ENCODE measurements around the gene MITF. TPM values are rescaled to one million over a fixed set of nuclear protein-coding genes. Genes with fewer than 3 reads are reported as not detected.

MITF gene
- total and polyA plus RNA-seq, 12 donors = 15.1 to 101 (median 81.7) TPM

DNA sequence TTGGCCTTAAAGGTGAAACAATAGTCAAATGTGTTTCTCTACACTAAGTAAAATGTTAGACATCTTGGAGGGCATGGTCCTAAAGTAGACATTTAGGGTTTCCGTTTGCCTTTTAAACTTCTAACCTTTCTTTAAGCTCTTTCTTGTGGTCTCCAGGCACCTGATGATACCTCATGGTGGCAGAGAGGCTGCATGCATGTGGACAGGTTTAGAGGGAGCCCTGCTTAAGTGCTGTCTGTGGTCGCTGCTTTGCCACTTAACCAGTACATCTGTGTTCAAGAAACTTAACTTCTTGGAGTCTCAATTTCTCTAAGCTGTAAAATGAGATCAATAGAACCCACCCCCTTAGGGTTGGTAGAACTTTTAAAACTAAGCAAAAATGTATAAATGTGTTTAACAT, 6.2 kb downstream of the MITF start:
- no peak for DNase-seq
- H3K27me3 ChIP-seq = peaks cover 0 to 4% (median 0%) of the 10 kb centered on the region in 7 donors
- TF ChIP-seq, protein P1, sequence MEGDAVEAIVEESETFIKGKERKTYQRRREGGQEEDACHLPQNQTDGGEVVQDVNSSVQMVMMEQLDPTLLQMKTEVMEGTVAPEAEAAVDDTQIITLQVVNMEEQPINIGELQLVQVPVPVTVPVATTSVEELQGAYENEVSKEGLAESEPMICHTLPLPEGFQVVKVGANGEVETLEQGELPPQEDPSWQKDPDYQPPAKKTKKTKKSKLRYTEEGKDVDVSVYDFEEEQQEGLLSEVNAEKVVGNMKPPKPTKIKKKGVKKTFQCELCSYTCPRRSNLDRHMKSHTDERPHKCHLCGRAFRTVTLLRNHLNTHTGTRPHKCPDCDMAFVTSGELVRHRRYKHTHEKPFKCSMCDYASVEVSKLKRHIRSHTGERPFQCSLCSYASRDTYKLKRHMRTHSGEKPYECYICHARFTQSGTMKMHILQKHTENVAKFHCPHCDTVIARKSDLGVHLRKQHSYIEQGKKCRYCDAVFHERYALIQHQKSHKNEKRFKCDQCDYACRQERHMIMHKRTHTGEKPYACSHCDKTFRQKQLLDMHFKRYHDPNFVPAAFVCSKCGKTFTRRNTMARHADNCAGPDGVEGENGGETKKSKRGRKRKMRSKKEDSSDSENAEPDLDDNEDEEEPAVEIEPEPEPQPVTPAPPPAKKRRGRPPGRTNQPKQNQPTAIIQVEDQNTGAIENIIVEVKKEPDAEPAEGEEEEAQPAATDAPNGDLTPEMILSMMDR (IDR thresholded peaks at IDR 0.05) = no peak
- no peak for ATAC-seq
- H3K27ac ChIP-seq = peak overlapping the region in 3 of 10 donors; percentile 18 to 77 (median 19)
- intact Hi-C loops (cut with DNase I) = loop anchor here in 1 of 10 donors (5.0 kb wide), 1 partner anchor 42 kb away; no protein-coding TSS in a partner anchor
- peaks cover 3 to 98% (median 61%) of the 10 kb centered on the region in 9 donors for H3K4me1 ChIP-seq
- 72 to 80% methylated on average over 2 of the region's 2 CpGs for WGBS, 2 donors
- H3K36me3 ChIP-seq = no peaks in the 10 kb centered on the region
- H3K4me3 ChIP-seq = no peak overlapping the region
- no peaks in the 10 kb centered on the region for H3K9me3 ChIP-seq

DNA sequence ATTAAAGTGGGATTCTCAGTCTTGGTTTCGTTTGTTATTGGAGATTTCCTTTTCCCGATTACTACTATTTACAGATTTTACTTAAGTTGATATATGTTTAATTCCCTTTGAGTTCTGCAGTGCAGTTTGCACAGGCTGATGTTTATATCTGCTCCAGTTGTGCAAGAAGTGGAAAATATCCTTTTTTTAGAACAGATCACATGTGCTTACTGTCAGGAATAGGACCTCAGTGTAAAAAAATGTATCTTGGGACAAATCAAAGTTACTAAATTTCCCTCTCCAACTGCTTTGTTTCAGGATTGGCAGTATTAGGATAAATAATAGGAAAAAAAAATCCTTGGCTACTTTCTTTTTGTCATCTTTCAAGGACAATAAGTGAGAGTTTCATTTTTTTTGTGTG, 6.9 kb downstream of the MITF start:
- DNase-seq = no peak
- Histone ChIP-seq H3K9me3 (no peaks in the 10 kb centered on the region), H3K27me3 (no peaks in the 10 kb centered on the region), H3K27ac (peak overlapping the region in 5 of 10 donors; percentile 5 to 77 (median 31)), H3K36me3 (no peaks in the 10 kb centered on the region), H3K4me1 (peaks cover 3 to 98% (median 67%) of the 10 kb centered on the region in 9 donors), H3K4me3 (peak overlapping the region in 1 of 10 donors; percentile 11)
- ATAC-seq = peak in 7 of 8 donors; percentile 56 to 79 (median 68)
- TF ChIP-seq, protein P1 (IDR thresholded peaks at IDR 0.05) = no peak
- intact Hi-C loops (cut with DNase I) = loop anchor here in 1 of 10 donors (5.0 kb wide), 1 partner anchor 41 kb away; no protein-coding TSS in a partner anchor
- 41 to 51% methylated on average over 2 of the region's 2 CpGs for WGBS, 2 donors

DNA sequence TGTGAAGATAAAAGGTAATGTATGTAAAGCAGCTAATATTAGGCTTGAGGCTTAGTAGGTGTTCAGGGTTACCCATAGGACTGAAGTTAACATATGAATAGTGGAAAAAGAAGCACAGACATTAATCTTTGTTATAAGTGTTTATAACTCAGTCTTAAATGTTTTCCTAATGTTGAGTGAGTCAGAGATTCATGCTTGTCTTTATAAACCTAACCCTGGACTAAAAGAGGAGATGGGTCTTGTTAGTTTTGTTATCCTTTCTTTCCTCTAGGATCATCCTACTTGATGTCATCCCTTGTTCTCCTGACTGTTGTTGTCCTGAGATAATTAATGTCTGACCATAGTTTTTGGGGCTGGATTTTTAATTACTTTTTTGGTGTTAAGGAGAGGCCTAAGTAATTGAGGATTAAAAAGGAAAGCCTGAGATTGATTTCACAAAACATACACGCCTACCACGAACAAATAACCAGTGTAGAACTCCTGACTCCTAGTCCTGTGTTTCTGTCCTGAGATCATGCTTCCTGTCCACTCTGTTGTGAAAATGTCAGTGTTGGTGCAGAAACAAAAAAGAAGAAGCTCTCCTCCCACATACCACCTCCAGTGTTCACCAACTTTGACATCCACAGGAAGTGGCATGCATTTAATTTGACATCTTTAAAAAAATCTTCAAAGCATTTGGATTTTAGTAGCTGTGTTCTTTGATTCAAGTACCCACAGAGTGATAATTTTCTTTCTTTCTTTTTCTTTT, 8.4 kb downstream of the MITF start:
- Histone ChIP-seq H3K27ac (peak overlapping the region in 5 of 10 donors; percentile 5 to 77 (median 36)), H3K4me3 (no peak overlapping the region), H3K36me3 (no peaks in the 10 kb centered on the region), H3K9me3 (peaks cover 0 to 6% (median 0%) of the 10 kb centered on the region in 11 donors), H3K4me1 (peaks cover 11 to 95% (median 78%) of the 10 kb centered on the region in 9 donors), H3K27me3 (no peaks in the 10 kb centered on the region)
- TF ChIP-seq, protein P1 (IDR thresholded peaks at IDR 0.05) = no peak
- 64 to 74% methylated on average over 2 of the region's 2 CpGs for WGBS, 2 donors
- DNase-seq (no peak), ATAC-seq (no peak)
- intact Hi-C loops (cut with DNase I) = loop anchor here in 1 of 10 donors (5.0 kb wide), 1 partner anchor 40 kb away; no protein-coding TSS in a partner anchor

DNA sequence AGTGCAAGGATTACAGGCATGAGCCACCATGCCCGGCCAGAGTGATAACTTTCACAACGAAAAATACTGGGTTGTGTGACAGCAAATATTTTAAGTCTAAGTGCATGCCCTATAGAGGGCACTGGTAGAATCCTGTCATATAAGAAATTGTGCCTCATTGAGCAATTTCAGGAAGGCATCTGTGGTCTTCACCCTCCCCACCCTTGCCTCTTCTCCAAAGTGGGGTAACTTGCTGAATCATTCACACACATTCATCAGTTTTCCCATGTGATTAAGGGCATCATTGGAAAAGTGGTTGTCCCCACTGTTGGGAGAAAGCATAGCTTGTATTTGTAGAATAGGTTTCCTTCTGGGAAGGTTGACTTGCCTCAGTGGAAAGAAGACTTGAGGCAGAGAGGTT, 9.2 kb downstream of the MITF start:
- Histone ChIP-seq H3K27ac (peak overlapping the region in 6 of 10 donors; percentile 5 to 77 (median 36)), H3K27me3 (no peaks in the 10 kb centered on the region), H3K4me3 (no peak overlapping the region), H3K36me3 (no peaks in the 10 kb centered on the region), H3K4me1 (peaks cover 11 to 93% (median 82%) of the 10 kb centered on the region in 9 donors), H3K9me3 (peaks cover 0 to 13% (median 0%) of the 10 kb centered on the region in 11 donors)
- TF ChIP-seq, protein P1 (IDR thresholded peaks at IDR 0.05) = no peak
- ATAC-seq = no peak
- WGBS, 2 donors = 70 to 74% methylated on average over 2 of the region's 2 CpGs
- DNase-seq = no peak
- intact Hi-C loops (cut with DNase I) = loop anchor here in 1 of 10 donors (5.0 kb wide), 1 partner anchor 39 kb away; no protein-coding TSS in a partner anchor
